HG02623 (cell line): ENCODE results near the gene ATP1A2.

Experiments
- ATAC-seq: cut with Tn5 transposase; IDR thresholded peaks from one replicate; pipeline ENCODE4 v1.9.1; 2021; ENCODE audit warnings: moderate library complexity; ENCODE audit not compliant: unreplicated experiment

Gene ATP1A2

GRCh38 chr1:160139840-160140239, 24.3 kb downstream of the ATP1A2 start:
- ATAC-seq, result no peak

GRCh38 chr1:160143695-160144094, 28.1 kb downstream of the ATP1A2 start:
- no peak for ATAC-seq

- ATAC-seq, result no peak
These were observed 29.4 kb downstream of the ATP1A2 start for GRCh38 chr1:160144921-160145320.

- ATAC-seq, result no peak
These were observed 30.5 kb downstream of the ATP1A2 start for GRCh38 chr1:160146107-160146506.

- no peak for ATAC-seq
These were observed 32.6 kb downstream of the ATP1A2 start for GRCh38 chr1:160148121-160148520.

GRCh38 chr1:160149233-160149632, 33.7 kb downstream of the ATP1A2 start:
- no peak for ATAC-seq

- ATAC-seq, result no peak
These were observed 34.2 kb downstream of the ATP1A2 start for GRCh38 chr1:160149716-160150115.

- ATAC-seq, result no peak
These were observed 35.7 kb downstream of the ATP1A2 start, which contains the start of gene ATP1A4 for GRCh38 chr1:160151303-160151702. TSS of gene ATP1A4 (plus strand) at chr1:160151603. CDS start at chr1:160152041, 438 bp downstream.

- ATAC-seq, result no peak
These were observed 39.2 kb downstream of the ATP1A2 start for GRCh38 chr1:160154790-160155189.

GRCh38 chr1:160156361-160156760, 40.8 kb downstream of the ATP1A2 start:
- no peak for ATAC-seq

- no peak for ATAC-seq
These were observed 41.6 kb downstream of the ATP1A2 start for GRCh38 chr1:160157174-160157573.

- no peak for ATAC-seq
These were observed 42.5 kb downstream of the ATP1A2 start for GRCh38 chr1:160158031-160158430.

GRCh38 chr1:160158534-160158933, 43.0 kb downstream of the ATP1A2 start:
- ATAC-seq, result no peak

GRCh38 chr1:160159846-160160245, 44.3 kb downstream of the ATP1A2 start:
- no peak for ATAC-seq

- no peak for ATAC-seq
These were observed 46.6 kb downstream of the ATP1A2 start for GRCh38 chr1:160161965-160162705.

- ATAC-seq, result no peak
These were observed 47.4 kb downstream of the ATP1A2 start for GRCh38 chr1:160162931-160163330.

GRCh38 chr1:160163615-160164014, 48.1 kb downstream of the ATP1A2 start:
- no peak for ATAC-seq

GRCh38 chr1:160164121-160164520, 48.6 kb downstream of the ATP1A2 start:
- no peak for ATAC-seq

GRCh38 chr1:160166166-160166868, 50.8 kb downstream of the ATP1A2 start:
- no peak for ATAC-seq

- no peak for ATAC-seq
These were observed 51.5 kb downstream of the ATP1A2 start for GRCh38 chr1:160167056-160167455.

- ATAC-seq, result no peak
These were observed 52.0 kb downstream of the ATP1A2 start for GRCh38 chr1:160167580-160167979.

GRCh38 chr1:160168016-160168415, 52.5 kb downstream of the ATP1A2 start:
- no peak for ATAC-seq
